ENCODE data around the gene IRF1.
A peak's percentile ranks its signal among the peaks of the same experiment; 100 is the strongest.
"Not testable (repeated sequence)": the region's sequence is repeated elsewhere in the genome, so short reads cannot be mapped to it uniquely, and the experiment has no call there.

The IRF1 gene

GRCh38 chr5:132528021-132528420 is 37.4 kb upstream of the IRF1 start:
- H3K4me3 ChIP-seq (ENCODE audit: low read depth, low read length) = no peak overlapping the region
- in situ Hi-C loops (cut with HindIII; ENCODE audit: low sequenced_read_pairs) = no loop called here
- TF ChIP-seq CTCF (IDR thresholded peaks at IDR 0.05; ENCODE audit: low read depth, low read length, missing control alignments) = no peak
- DNase-seq (ENCODE audit: low read depth) = no peak

GRCh38 chr5:132526974-132527564 is 36.5 kb upstream of the IRF1 start:
- no peak overlapping the region for H3K4me3 ChIP-seq (ENCODE audit: low read depth, low read length)
- no peak for DNase-seq (ENCODE audit: low read depth)
- TF ChIP-seq CTCF (IDR thresholded peaks at IDR 0.05; ENCODE audit: low read depth, low read length, missing control alignments) = no peak
- in situ Hi-C loops (cut with HindIII; ENCODE audit: low sequenced_read_pairs) = no loop called here

- in situ Hi-C loops (cut with HindIII; ENCODE audit: low sequenced_read_pairs) = no loop called here
- peak; percentile 88 for TF ChIP-seq CTCF (IDR thresholded peaks at IDR 0.05; ENCODE audit: low read depth, low read length, missing control alignments)
- no peak overlapping the region for H3K4me3 ChIP-seq (ENCODE audit: low read depth, low read length)
- DNase-seq (ENCODE audit: low read depth) = peak; percentile 29
These were observed 35.9 kb upstream of the IRF1 start for GRCh38 chr5:132526290-132526973.

- no peak for DNase-seq (ENCODE audit: low read depth)
- H3K4me3 ChIP-seq (ENCODE audit: low read depth, low read length) = no peak overlapping the region
- in situ Hi-C loops (cut with HindIII; ENCODE audit: low sequenced_read_pairs) = no loop called here
- TF ChIP-seq CTCF (IDR thresholded peaks at IDR 0.05; ENCODE audit: low read depth, low read length, missing control alignments) = no peak
These were observed 34.7 kb upstream of the IRF1 start for GRCh38 chr5:132525299-132525724.

- H3K4me3 ChIP-seq (ENCODE audit: low read depth, low read length); DNase-seq (ENCODE audit: low read depth); in situ Hi-C loops (cut with HindIII; ENCODE audit: low sequenced_read_pairs): not testable (repeated sequence)
These were observed 34.3 kb upstream of the IRF1 start for GRCh38 chr5:132524877-132525276.

- DNase-seq (ENCODE audit: low read depth); in situ Hi-C loops (cut with HindIII; ENCODE audit: low sequenced_read_pairs): not testable (repeated sequence)
These were observed 31.5 kb upstream of the IRF1 start for GRCh38 chr5:132522067-132522466.

GRCh38 chr5:132513618-132514336 is 23.2 kb upstream of the IRF1 start:
- H3K4me3 ChIP-seq (ENCODE audit: low read depth, low read length); in situ Hi-C loops (cut with HindIII; ENCODE audit: low sequenced_read_pairs); DNase-seq (ENCODE audit: low read depth): not testable (repeated sequence)

More at GRCh38 chr5:132522067-132522466, 31.5 kb upstream of the IRF1 start:
- not testable (repeated sequence) for H3K4me3 ChIP-seq (ENCODE audit: low read depth, low read length)

GRCh38 chr5:132510076-132510475 is 19.5 kb upstream of the IRF1 start:
- DNase-seq (ENCODE audit: low read depth) = peak; percentile 54
- no peak for TF ChIP-seq CTCF (IDR thresholded peaks at IDR 0.05; ENCODE audit: low read depth, low read length, missing control alignments)
- H3K4me3 ChIP-seq (ENCODE audit: low read depth, low read length) = no peak overlapping the region
- in situ Hi-C loops (cut with HindIII; ENCODE audit: low sequenced_read_pairs) = no loop called here
